Liver (tissue), 9 donors: ENCODE results near the gene RASEF. TPM values are rescaled to one million over a fixed set of nuclear protein-coding genes. Genes with fewer than 3 reads are reported as not detected.

Source experiments
- DNase-seq: peaks from one replicate; pipeline ENCODE4 v3.0.0-alpha.2; 2017; ENCODE audit warnings: low spot score
- H3K27ac ChIP-seq, 2 donors: one replicate each; pipeline ENCODE4 v1.7.0; 2013; ENCODE audit warnings: inconsistent platforms in 2 of 2, low read length in 2 of 2, control low read depth in 1 of 2, low read depth in 1 of 2, mild to moderate bottlenecking in 1 of 2
- H3K27me3 ChIP-seq, 4 donors: one replicate each; pipeline versions ENCODE4 v1.6.1 to v1.7.0; 2013; ENCODE audit warnings: low read length in 3 of 4, inconsistent platforms in 1 of 4, mild to moderate bottlenecking in 1 of 4, moderate library complexity in 1 of 4; ENCODE audit not compliant: control insufficient read depth in 4 of 4, insufficient read depth in 4 of 4
- H3K36me3 ChIP-seq, 4 donors: one replicate each; pipeline versions ENCODE4 v1.6.1 to v1.7.0; 2013; ENCODE audit warnings: low read length in 3 of 4, mild to moderate bottlenecking in 3 of 4, low read depth in 1 of 4, moderate library complexity in 1 of 4; ENCODE audit not compliant: control insufficient read depth in 4 of 4, insufficient read depth in 3 of 4
- H3K4me1 ChIP-seq, 4 donors: one replicate each; pipeline versions ENCODE4 v1.6.1 to v1.7.0; 2013; ENCODE audit warnings: low read length in 3 of 4, mild to moderate bottlenecking in 3 of 4, moderate library complexity in 1 of 4; ENCODE audit not compliant: control insufficient read depth in 4 of 4, insufficient read depth in 4 of 4
- H3K4me3 ChIP-seq, 3 donors: one replicate each; pipeline versions ENCODE4 v1.6.1 to v1.7.0; 2013; ENCODE audit warnings: low read length in 3 of 3, control low read depth in 1 of 3, low read depth in 1 of 3, mild to moderate bottlenecking in 1 of 3
- H3K9ac ChIP-seq, 2 donors: one replicate each; pipeline ENCODE4 v1.7.0; 2013; ENCODE audit warnings: low read length in 2 of 2, mild to moderate bottlenecking in 2 of 2, moderate library complexity in 2 of 2, control low read depth in 1 of 2, low read depth in 1 of 2
- H3K9me3 ChIP-seq, 4 donors: one replicate each; pipeline versions ENCODE4 v1.6.1 to v1.7.0; 2013; ENCODE audit warnings: low read length in 3 of 4; ENCODE audit not compliant: control insufficient read depth in 4 of 4
- CTCF ChIP-seq: fragments of 150-350 bp; IDR thresholded peaks from 2 replicates; pipeline ENCODE4 v1.5.1; 2017; ENCODE audit warnings: improper control_type of control experiment, low read depth, low read length; ENCODE audit not compliant: missing input control
- EGR1 ChIP-seq, 2 donors: IDR thresholded peaks; 2 replicates each; pipeline ENCODE4 v1.6.1; 2016 to 2018; ENCODE audit warnings: antibody characterized with exemption in 2 of 2, low read depth in 2 of 2
- FOXA1 ChIP-seq: IDR thresholded peaks from 2 replicates; pipeline ENCODE4 v1.6.1; 2016; ENCODE audit warnings: antibody characterized with exemption
- FOXA2 ChIP-seq: IDR thresholded peaks from 2 replicates; pipeline ENCODE4 v1.6.1; 2016; ENCODE audit warnings: antibody characterized with exemption
- GABPA ChIP-seq, 2 donors: IDR thresholded peaks in 1 of 2; conservative IDR thresholded peaks in 1 of 2; 2 replicates each; pipeline ENCODE4 v1.6.1; 2016; ENCODE audit warnings: antibody characterized with exemption in 2 of 2, mild to moderate bottlenecking in 1 of 2, moderate library complexity in 1 of 2
- HNF4A ChIP-seq, 2 donors: conservative IDR thresholded peaks; 2 replicates each; pipeline ENCODE4 v1.6.1; 2016; ENCODE audit warnings: antibody characterized with exemption in 2 of 2, mild to moderate bottlenecking in 2 of 2
- HNF4G ChIP-seq: IDR thresholded peaks from 2 replicates; pipeline ENCODE4 v1.6.1; 2016; ENCODE audit warnings: antibody characterized with exemption
- JUND ChIP-seq, 2 donors: IDR thresholded peaks; 2 replicates each; pipeline ENCODE4 v1.6.1; 2016; ENCODE audit warnings: antibody characterized with exemption in 2 of 2
- MAX ChIP-seq: IDR thresholded peaks from 2 replicates; pipeline ENCODE4 v1.6.1; 2016; ENCODE audit warnings: antibody characterized with exemption
- NR2F2 ChIP-seq: IDR thresholded peaks from 2 replicates; pipeline ENCODE4 v1.6.1; 2016; ENCODE audit warnings: antibody characterized with exemption
- RAD21 ChIP-seq, 2 donors: IDR thresholded peaks; 2 replicates each; pipeline ENCODE4 v1.6.1; 2016; ENCODE audit warnings: antibody characterized with exemption in 2 of 2, mild to moderate bottlenecking in 2 of 2
- RXRA ChIP-seq, 2 donors: IDR thresholded peaks; 2 replicates each; pipeline ENCODE4 v1.6.1; 2017 to 2018; ENCODE audit warnings: antibody characterized with exemption in 2 of 2, mild to moderate bottlenecking in 1 of 2
- SP1 ChIP-seq: IDR thresholded peaks from 2 replicates; pipeline ENCODE4 v1.6.1; 2018; ENCODE audit warnings: antibody characterized with exemption, mild to moderate bottlenecking
- TAF1 ChIP-seq: conservative IDR thresholded peaks from 2 replicates; pipeline ENCODE4 v1.6.1; 2016; ENCODE audit warnings: antibody characterized with exemption, mild to moderate bottlenecking
- WGBS: extraction: QIAGEN DNeasy Blood & Tissue Kit; methylation state at CpG from one replicate; pipeline ENCODE4 v1.1.7; 2013; 5-methylcytosine and 5-hydroxymethylcytosine counted together
- polyA plus RNA-seq, 2 donors: library from polyadenylated mRNA; stranded (reverse) in 1 of 2; unstranded in 1 of 2; fragments of 200-250 nt in 1 of 2; fragments of >200 nt in 1 of 2; fragmentation: Nextera tagmentation in 1 of 2; extraction: Ambion mirVana in 1 of 2; gene quantifications; one replicate each; pipeline versions ENCODE4 v1.2.1 to v1.2.3, GENCODE V29; 2013 to 2015
- total RNA-seq, 2 donors: library from RNA; depleted of rRNA; stranded (reverse); fragments of >200 nt; gene quantifications; one replicate each; pipeline ENCODE4 v1.2.3, GENCODE V29; 2014
- TF ChIP-seq, protein P1 (sequence below): IDR thresholded peaks from 2 replicates; pipeline ENCODE4 v1.6.1; 2016; ENCODE audit warnings: antibody characterized with exemption
- TF ChIP-seq, protein P2 (sequence below): IDR thresholded peaks from 2 replicates; pipeline ENCODE4 v1.6.1; 2016; ENCODE audit warnings: antibody characterized with exemption, mild to moderate bottlenecking
- donor health status: healthy.
- donor health status: healthy.
- donor health status: healthy.
- donor health status: healthy.
- donor health status: healthy.

RASEF gene
- total and polyA plus RNA-seq, 4 donors = 0.14 to 1.5 (median 0.39) TPM

- no peak overlapping the region for H3K4me3 ChIP-seq
- no peaks in the 10 kb centered on the region for H3K4me1 ChIP-seq
- no peaks in the 10 kb centered on the region for H3K27me3 ChIP-seq
- TF ChIP-seq EGR1 (IDR thresholded peaks at IDR 0.05; ENCODE audit: low read depth in 2 of 2) (no peak), MAX (no peak), FOXA2 (no peak), JUND (IDR thresholded peaks at IDR 0.05) (no peak), FOXA1 (no peak), SP1 (no peak), HNF4A (conservative IDR thresholded peaks at IDR 0.05) (no peak), RXRA (IDR thresholded peaks at IDR 0.05) (no peak), HNF4G (no peak), CTCF (no peak), GABPA (IDR thresholded peaks at IDR 0.05 in 1 of 2, conservative IDR thresholded peaks at IDR 0.05 in 1 of 2) (no peak), TAF1 (no peak), NR2F2 (no peak), RAD21 (IDR thresholded peaks at IDR 0.05) (no peak)
- TF ChIP-seq, protein P1, sequence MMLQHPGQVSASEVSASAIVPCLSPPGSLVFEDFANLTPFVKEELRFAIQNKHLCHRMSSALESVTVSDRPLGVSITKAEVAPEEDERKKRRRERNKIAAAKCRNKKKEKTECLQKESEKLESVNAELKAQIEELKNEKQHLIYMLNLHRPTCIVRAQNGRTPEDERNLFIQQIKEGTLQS = no peak
- TF ChIP-seq, protein P2, sequence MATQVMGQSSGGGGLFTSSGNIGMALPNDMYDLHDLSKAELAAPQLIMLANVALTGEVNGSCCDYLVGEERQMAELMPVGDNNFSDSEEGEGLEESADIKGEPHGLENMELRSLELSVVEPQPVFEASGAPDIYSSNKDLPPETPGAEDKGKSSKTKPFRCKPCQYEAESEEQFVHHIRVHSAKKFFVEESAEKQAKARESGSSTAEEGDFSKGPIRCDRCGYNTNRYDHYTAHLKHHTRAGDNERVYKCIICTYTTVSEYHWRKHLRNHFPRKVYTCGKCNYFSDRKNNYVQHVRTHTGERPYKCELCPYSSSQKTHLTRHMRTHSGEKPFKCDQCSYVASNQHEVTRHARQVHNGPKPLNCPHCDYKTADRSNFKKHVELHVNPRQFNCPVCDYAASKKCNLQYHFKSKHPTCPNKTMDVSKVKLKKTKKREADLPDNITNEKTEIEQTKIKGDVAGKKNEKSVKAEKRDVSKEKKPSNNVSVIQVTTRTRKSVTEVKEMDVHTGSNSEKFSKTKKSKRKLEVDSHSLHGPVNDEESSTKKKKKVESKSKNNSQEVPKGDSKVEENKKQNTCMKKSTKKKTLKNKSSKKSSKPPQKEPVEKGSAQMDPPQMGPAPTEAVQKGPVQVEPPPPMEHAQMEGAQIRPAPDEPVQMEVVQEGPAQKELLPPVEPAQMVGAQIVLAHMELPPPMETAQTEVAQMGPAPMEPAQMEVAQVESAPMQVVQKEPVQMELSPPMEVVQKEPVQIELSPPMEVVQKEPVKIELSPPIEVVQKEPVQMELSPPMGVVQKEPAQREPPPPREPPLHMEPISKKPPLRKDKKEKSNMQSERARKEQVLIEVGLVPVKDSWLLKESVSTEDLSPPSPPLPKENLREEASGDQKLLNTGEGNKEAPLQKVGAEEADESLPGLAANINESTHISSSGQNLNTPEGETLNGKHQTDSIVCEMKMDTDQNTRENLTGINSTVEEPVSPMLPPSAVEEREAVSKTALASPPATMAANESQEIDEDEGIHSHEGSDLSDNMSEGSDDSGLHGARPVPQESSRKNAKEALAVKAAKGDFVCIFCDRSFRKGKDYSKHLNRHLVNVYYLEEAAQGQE = no peak
- no peak overlapping the region for H3K9ac ChIP-seq
- no peaks in the 10 kb centered on the region for H3K36me3 ChIP-seq
- DNase-seq = no peak
- 89% methylated on average over 1 of the region's 1 CpG for WGBS
- no peaks in the 10 kb centered on the region for H3K9me3 ChIP-seq
- H3K27ac ChIP-seq = no peak overlapping the region
Measured at GRCh38 chr9:83005361-83005760, 57.6 kb downstream of the RASEF start.

- H3K4me1 ChIP-seq = no peaks in the 10 kb centered on the region
- H3K9ac ChIP-seq = no peak overlapping the region
- no peaks in the 10 kb centered on the region for H3K27me3 ChIP-seq
- H3K9me3 ChIP-seq = no peaks in the 10 kb centered on the region
- H3K27ac ChIP-seq = no peak overlapping the region
- H3K4me3 ChIP-seq = no peak overlapping the region
- 88% methylated on average over 2 of the region's 2 CpGs for WGBS
- TF ChIP-seq JUND (IDR thresholded peaks at IDR 0.05) = no peak
- DNase-seq = no peak
- no peaks in the 10 kb centered on the region for H3K36me3 ChIP-seq
Measured at GRCh38 chr9:83002329-83002728, 60.6 kb downstream of the RASEF start.
